ENCODE results near the gene TEC.

- TF ChIP-seq EZH2 (IDR thresholded peaks at IDR 0.05; ENCODE audit: low read depth, low read length, severe bottlenecking) (no peak), GTF2F1 (IDR thresholded peaks at IDR 0.05; ENCODE audit: borderline replicate concordance, low read depth, low read length) (no peak), USF2 (IDR thresholded peaks at IDR 0.05; ENCODE audit: low read length) (no peak), POLR2AphosphoS5 (IDR thresholded peaks at IDR 0.05; ENCODE audit: low read depth, low read length) (no peak)
Measured at GRCh38 chr4:48259748-48260147, 9.9 kb downstream of the TEC start.

All from H1 (cell line).